ENCODE results near the gene TMEM202.
"Not testable (repeated sequence)": the region's sequence is repeated elsewhere in the genome, so short reads cannot be mapped to it uniquely, and the experiment has no call there.

Gene TMEM202

GRCh38 chr15:72404356-72404755 is 6.3 kb downstream of the TMEM202 start:
- DNase-seq (ENCODE audit: low spot score): no peak

GRCh38 chr15:72404841-72405240 is 6.7 kb downstream of the TMEM202 start:
- no peak for DNase-seq (ENCODE audit: low spot score)

GRCh38 chr15:72406936-72407335 is 8.8 kb downstream of the TMEM202 start:
- DNase-seq (ENCODE audit: low spot score): no peak

- DNase-seq (ENCODE audit: low spot score): no peak
These were observed 13.0 kb downstream of the TMEM202 start for GRCh38 chr15:72411111-72411510.

- DNase-seq (ENCODE audit: low spot score): no peak
These were observed 13.4 kb downstream of the TMEM202 start for GRCh38 chr15:72411544-72411943.

- not testable (repeated sequence) for DNase-seq (ENCODE audit: low spot score)
These were observed 15.2 kb downstream of the TMEM202 start for GRCh38 chr15:72413337-72413736.

GRCh38 chr15:72415304-72415703 is 17.2 kb downstream of the TMEM202 start:
- no peak for DNase-seq (ENCODE audit: low spot score)

GRCh38 chr15:72419768-72420167 is 21.7 kb downstream of the TMEM202 start:
- DNase-seq (ENCODE audit: low spot score): not testable (repeated sequence)

- no peak for DNase-seq (ENCODE audit: low spot score)
These were observed 22.5 kb downstream of the TMEM202 start for GRCh38 chr15:72420576-72420975.

GRCh38 chr15:72421484-72421883 is 23.4 kb downstream of the TMEM202 start:
- DNase-seq (ENCODE audit: low spot score): no peak

- no peak for DNase-seq (ENCODE audit: low spot score)
These were observed 25.2 kb downstream of the TMEM202 start for GRCh38 chr15:72423256-72423655.

GRCh38 chr15:72426753-72427152 is 28.6 kb downstream of the TMEM202 start:
- DNase-seq (ENCODE audit: low spot score): no peak

GRCh38 chr15:72437650-72438316 is 39.7 kb downstream of the TMEM202 start:
- no peak for DNase-seq (ENCODE audit: low spot score)

GRCh38 chr15:72442848-72443247 is 44.7 kb downstream of the TMEM202 start:
- not testable (repeated sequence) for DNase-seq (ENCODE audit: low spot score)

GRCh38 chr15:72445426-72445825 is 47.3 kb downstream of the TMEM202 start:
- no peak for DNase-seq (ENCODE audit: low spot score)

GRCh38 chr15:72450805-72451204 is 52.7 kb downstream of the TMEM202 start:
- DNase-seq (ENCODE audit: low spot score): no peak

- DNase-seq (ENCODE audit: low spot score): no peak
These were observed 53.1 kb downstream of the TMEM202 start for GRCh38 chr15:72451224-72451623.

- no peak for DNase-seq (ENCODE audit: low spot score)
These were observed 58.6 kb downstream of the TMEM202 start for GRCh38 chr15:72456684-72457083.
